ENCODE data around the gene ZNF778.

ZNF778 gene

GRCh38 chr16:89217388-89218191 is at the start of gene ZNF778:
Gene ZNF778, plus strand, starts transcription at chr16:89217703. Its CDS starts 3,425 bp downstream, at chr16:89221128.
- peak; percentile 93 for DNase-seq

GRCh38 chr16:89168381-89169189 is 48.9 kb upstream of the ZNF778 start:
- DNase-seq, result no peak

- DNase-seq, result no peak
Measured at GRCh38 chr16:89169778-89170177, 47.7 kb upstream of the ZNF778 start.

GRCh38 chr16:89170346-89171215 is 46.9 kb upstream of the ZNF778 start:
- peak; percentile 49 for DNase-seq

- DNase-seq, result peak; percentile 97
Measured at GRCh38 chr16:89171216-89172170, 46.0 kb upstream of the ZNF778 start, which contains the start of gene CDH15. Gene CDH15, plus strand, starts transcription at chr16:89171748. Its CDS starts 84 bp downstream, at chr16:89171832.

DNA sequence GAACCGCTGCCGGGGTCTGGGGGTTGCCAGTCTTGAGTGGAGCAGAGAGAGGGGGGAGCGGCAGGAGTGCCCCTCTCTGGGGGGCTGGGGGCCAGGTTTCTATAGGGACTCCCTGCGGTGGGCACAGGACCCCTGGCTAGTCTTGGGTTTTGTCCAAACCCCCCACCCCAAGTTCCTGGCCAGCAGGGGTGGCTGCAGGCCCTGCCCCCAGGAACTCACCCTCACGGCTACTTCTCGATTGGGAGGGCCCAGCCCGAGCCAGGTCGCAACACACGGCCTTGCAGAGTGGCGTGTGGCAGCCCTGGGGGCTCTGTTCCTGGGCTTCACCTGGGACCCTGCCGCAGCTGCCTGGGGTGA is 45.4 kb upstream of the ZNF778 start:
- DNase-seq, result no peak

DNA sequence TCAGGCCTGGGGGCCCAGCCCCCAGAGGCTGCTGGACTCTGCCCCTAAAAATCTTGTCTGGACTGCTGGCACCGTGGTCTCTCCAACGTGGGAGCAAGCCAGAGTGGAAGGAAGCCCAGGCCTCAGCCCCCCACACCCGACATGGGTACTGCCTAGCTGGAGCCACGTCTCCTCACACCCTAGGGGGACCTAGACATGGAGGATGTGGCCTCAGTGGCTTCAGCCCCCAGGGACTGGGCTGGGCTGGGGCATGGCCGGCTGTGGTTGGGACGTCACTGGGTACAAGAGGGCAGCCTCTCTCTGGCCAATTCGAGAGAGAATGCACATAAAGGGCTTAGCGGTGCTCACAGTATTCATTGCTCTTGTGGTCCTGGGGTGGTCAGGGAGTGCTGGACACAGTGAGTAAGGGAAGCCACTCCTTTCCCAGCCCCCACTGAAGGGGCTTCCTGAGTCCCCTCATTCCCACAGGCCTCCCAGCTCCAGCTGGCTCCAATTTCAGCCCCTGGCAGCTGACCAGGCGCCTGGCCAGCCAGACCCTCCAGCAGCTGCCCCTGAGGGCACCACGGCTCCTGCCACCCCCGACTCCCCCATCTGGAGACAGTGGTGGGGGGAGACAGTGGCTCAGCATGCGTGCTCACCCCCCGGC is 44.9 kb upstream of the ZNF778 start:
- DNase-seq, result no peak

GRCh38 chr16:89173174-89173921 is 44.2 kb upstream of the ZNF778 start:
- DNase-seq, result no peak

DNA sequence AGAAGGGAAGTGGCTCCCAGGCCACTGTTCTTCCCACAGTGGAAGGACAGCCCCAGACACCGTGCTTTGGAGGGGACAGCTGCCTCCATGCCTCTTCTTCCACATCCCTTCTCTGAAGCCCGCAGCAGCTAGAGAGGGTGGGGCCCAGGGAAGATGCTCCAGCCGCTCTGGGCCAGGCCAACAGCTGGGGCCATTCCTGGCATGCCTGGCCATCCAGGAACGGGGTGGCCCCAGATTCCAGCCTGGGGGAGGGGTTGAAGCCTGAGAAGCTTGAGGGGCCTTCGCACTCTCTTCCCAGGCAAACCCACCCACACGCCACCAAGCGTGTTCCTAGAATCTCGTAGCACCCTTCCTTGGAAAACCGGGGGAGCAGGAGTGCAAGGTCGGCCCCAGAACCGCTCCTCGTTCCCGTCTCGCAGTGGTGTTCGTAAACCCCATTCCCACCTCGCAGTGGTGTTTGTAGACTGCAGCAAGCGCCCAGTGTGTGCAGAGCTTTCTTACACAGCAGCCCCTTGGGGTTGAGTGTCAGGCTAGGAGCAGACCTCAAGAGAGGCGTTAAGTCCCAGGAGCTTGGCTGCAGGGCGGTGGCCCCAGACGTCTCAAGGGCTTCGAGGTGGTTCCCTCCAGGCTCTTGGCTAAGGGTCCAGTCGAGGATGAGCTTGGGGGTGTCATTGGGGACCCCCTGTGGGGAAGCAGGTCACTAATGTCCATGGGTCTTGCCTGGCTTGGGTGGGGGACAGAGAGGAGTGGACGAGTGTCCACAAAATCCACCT is 43.3 kb upstream of the ZNF778 start:
- no peak for DNase-seq

- DNase-seq, result no peak
Measured at GRCh38 chr16:89174877-89175276, 42.6 kb upstream of the ZNF778 start.

- DNase-seq, result no peak
Measured at GRCh38 chr16:89175280-89176146, 42.0 kb upstream of the ZNF778 start.

GRCh38 chr16:89176147-89176690 is 41.3 kb upstream of the ZNF778 start:
- DNase-seq, result no peak

DNA sequence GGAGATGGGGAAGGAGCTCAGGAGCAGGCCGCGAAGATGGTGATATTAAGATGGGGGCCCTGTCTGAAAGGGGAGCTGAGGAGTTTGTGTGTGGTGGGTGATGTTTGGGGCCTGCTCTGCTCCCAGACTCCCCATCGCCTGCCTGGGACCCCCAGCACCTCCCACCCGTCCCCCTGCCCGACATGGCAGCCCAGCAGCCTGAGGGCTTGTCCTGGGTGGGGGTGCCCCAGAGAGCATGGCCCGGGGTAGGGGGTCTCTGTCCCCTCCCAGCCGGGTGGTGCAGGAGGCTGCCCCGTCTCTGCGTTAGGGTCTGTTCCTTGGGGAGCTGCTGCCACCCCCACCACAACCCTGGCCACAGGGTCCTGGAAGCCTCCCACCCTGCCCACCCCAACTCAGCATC is 40.8 kb upstream of the ZNF778 start:
- DNase-seq, result no peak

- no peak for DNase-seq
Measured at GRCh38 chr16:89177501-89177900, 40.0 kb upstream of the ZNF778 start.

DNA sequence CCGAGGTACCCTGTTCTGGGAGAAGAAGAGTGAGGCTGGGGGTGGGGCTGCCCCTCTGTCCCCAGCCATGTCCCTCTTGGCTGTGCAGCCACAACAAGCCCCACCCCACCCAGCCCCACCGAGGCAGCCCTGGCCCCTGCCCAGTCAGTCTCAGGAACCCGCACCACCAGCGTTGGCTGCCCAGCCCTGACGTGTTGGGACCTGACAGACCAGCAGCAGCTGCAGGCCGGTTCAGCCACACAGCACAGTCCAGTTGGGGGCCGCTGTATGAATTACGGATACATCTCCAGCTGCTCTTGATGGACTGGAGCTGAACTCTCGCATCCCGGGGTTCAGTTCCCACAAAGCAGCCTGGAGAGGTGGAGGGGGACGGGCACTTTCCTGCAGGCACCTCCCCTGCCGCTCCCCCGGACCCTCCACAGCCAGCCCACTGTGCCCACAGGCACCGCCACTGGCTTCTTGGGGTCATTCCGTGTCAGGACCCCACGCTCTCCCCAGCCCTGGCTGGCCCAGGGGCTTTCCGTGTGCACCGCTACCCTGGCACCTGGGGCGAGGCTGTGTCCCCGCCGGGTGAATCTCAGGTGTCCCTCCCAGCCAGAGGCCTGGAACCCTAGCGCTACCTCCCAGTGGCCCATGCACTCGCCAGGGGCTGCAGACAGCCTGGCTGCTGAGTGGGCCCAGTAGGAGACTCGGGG is 38.9 kb upstream of the ZNF778 start:
- no peak for DNase-seq

GRCh38 chr16:89179148-89179484 is 38.4 kb upstream of the ZNF778 start:
- DNase-seq, result no peak

DNA sequence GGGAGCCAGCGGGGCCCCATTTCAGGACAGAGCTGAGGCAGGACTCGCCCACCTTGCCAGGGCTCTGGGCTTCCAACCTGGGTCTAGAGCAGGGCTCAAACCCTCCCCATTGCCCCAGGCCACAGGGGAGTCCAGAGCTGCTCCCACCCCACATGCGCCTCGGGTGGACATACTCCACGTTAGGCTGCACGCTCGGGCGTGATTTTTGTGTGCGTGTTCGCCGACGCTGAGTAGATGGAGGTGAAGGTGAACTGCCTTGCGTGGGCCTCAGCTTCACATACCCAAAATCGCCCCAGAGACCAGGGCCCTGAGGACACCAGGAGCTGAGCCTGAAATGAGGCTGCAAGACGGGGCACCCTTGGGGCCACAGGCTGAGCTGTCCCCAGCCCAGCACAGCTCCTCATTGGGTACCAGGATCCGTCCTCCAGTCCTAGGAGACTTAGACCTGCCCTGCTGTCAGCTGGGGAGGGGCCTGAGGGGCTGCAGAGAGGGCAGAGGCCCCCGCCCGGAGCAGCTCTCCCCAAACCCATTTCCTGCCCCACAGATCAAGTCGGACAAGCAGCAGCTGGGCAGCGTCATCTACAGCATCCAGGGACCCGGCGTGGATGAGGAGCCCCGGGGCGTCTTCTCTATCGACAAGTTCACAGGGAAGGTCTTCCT is 37.7 kb upstream of the ZNF778 start:
- no peak for DNase-seq

Data from eye (tissue), 1 donor.